GM18520 (cell line): ENCODE measurements around the gene HENMT1.
"Not testable (repeated sequence)": the region's sequence is repeated elsewhere in the genome, so short reads cannot be mapped to it uniquely, and the experiment has no call there.

Experiments
- ATAC-seq: cut with Tn5 transposase; IDR thresholded peaks from one replicate; pipeline ENCODE4 v1.9.1; 2021; ENCODE audit not compliant: unreplicated experiment

Gene HENMT1

DNA sequence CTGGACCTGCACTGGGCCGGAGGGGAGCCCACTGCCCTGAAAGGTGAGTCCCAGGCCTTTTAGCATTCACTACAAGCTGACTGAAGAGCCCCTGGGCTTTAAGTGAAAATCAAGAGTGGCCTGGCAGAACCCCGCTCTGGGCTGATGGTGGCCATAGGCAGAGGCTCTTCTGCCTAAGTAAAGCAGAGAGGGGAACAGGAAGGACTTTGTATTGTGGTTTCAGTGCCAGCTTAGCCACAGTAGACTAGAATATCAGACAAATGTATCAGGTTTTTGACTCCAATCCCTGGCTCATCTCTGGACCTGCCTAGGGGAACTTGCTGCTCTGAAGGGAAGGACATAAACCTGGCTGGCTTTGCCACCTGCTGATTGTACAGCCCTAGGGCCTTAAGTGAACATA is 10.2 kb upstream of the HENMT1 start:
- no peak for ATAC-seq

DNA sequence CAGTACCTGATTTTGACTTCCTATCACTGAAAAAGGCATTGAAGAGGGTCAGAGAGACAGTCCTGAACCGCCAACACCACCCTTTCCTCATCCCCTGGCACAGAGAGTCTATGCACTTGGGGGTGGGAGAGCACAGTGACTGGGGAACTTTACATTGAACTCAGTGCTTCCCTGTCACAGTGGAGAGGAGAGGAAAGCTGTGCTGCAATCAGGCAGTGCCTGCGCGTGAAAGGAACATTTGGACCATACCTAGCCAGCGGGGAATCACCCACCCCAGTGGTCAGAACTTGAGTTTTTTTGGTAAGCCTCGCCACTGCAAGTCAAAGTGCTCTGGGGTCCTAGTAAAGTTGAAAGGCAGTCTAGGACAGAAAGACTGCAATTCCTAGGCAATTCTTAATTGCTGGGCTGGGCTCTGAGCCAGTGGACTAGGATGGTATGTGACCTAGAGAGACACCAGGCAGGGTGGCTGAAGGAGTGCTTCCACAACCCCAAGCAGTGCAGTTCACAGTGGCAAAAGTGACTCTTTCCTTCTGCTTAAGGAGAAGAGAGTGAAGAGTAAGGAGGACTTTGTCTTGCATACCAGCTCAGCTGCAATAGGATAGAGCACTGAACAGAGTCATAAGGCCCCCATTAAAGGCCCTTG is 9.4 kb upstream of the HENMT1 start:
- ATAC-seq = no peak

GRCh38 chr1:108669679-108670078 is 8.8 kb upstream of the HENMT1 start:
- ATAC-seq = no peak

DNA sequence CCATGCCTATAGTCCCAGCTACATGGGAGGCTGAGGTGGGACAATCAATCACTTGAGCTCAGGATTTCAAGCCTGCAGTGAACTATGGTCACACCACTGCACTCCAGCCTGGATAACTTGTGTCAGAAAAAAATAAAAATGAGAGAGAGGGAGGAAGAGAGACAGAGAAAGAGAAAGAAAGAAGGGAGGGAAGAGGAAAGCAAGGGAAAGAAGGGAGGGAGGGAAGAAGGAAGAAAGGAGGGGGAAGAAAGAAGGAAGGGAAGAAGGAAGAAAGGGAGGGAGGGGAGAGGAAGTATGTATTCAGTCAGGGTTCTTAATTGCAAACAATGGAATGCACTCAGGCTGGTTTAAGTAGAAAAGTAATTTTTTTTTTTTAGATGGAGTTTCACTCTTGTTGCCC is 7.9 kb upstream of the HENMT1 start:
- no peak for ATAC-seq

DNA sequence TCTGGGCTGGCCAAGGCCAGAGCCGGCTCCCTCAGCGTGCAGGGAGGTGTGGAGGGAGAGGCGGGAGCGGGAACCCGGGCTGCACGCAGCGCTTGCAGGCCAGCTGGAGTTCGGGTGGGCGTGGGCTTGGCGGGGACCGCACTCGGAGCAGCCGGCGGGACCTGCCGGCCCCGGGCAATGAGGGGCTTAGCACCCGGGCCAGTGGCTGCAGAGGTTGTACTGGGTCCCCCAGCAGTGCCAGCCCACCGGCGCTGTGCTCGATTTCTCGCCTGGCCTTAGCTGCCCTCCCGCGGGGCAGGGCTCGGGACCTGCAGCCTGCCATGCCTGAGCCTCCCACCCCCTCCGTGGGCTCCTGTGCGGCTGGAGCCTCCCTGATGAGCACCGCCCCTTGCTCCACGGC is 6.5 kb upstream of the HENMT1 start:
- ATAC-seq = not testable (repeated sequence)

DNA sequence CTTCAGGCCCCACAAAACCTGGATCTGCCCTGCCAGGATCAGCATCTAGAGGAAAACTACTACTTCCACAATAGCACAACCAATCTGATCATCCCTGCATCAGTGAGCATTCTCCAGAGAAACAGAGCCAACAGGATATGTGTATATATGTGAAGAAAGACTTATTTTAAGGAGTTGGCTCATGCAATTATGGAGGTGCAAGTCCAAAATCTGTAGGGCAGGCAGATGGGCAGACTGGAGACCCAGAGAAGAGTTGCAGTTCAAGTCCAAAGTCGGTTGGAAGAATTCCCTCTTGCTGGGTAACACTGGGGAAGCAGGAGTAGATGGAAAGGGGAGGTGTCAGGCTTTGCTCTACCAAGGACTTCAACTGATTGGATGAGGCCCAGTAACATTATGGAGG is 4.9 kb upstream of the HENMT1 start:
- ATAC-seq = no peak

DNA sequence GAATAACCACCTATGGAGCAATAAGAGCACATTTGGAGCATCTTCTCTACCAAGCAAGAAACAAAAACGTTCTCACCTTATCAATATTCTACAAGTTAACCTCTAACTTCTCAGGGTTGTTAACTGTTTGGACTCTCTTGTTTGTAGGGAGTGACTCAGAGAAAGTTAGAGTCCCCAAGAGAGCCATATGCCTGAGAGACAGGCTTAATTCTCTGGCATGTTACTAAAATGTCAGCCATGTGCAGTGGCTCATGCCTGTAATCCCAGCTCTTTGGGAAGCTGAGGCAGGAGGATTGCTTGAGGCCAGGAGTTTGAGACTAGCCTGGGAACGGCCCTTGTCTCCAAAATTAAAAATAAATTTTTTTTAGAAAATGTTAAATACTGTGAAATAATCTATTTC is 4.2 kb upstream of the HENMT1 start:
- ATAC-seq = no peak

DNA sequence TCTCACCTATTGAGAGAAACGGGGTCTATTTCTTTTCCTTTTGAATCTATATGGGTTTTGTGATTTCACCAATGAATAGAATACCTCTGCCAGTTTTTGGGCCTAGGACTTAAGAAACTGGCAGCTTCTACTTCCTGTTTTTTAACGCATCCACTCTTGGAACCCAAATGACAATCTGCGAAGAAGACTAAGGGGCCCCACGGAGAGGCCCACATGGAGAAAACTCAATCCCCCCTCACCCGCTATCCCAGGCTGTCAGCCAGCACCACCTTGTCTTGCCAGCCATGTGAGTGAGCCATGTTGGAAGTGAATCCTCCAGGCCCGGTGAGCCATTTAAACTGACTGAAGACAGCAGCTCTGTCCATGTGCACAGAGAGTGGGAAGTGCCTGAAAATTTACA is 3.6 kb upstream of the HENMT1 start:
- ATAC-seq = no peak

DNA sequence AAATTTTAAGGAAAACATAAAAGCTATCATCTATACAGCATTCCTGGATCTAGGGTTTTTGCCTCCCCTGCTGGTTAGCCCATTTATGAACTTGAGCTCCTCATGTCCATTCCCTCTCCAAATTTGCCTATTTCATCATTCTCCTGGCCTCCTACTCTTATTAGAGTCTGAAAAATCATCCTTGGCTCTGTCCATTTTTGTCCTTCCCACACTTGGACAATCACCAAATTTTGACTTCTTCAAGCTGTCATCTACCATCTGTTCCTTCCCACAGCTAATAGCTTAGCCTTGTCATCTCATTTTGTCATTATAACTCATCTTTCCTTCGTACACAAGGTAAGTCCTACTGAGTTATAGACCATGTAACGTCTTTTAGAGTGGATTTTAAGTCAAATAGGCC is 2.2 kb upstream of the HENMT1 start:
- no peak for ATAC-seq

DNA sequence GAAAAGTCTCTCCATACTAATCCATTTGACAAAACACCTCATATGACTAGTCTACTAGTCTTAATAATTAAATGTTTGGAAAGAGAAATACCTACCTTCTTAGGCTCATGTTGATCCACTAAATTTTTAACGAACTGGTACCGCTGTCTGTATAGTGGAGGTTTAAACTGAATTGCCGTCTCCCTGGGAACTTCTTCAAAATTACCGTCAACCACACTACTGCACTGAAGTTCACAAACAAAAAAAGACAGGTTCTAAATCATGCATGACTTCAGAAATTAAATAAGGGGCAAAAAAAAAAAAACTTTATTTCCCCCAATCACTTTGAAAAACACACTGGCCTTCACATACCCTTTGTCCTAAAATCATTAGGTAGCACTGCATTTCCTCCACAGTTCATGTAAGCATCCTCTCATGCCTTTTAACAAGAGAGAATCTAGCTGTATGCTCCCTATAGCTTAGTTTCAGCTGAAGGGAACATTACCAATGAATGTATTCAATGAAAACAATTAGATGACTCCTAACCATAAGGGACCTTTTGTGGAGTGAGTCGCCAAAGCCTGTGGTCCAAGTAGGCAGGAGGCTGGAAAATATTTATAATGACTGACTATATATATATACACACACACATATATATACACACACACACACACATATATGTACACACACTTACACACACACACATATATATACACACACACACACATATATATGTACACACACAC is 3.4 kb downstream of the HENMT1 start:
- no peak for ATAC-seq

GRCh38 chr1:108653431-108654105 is 7.3 kb downstream of the HENMT1 start:
- no peak for ATAC-seq

GRCh38 chr1:108646648-108647269 is 14.1 kb downstream of the HENMT1 start:
- no peak for ATAC-seq

DNA sequence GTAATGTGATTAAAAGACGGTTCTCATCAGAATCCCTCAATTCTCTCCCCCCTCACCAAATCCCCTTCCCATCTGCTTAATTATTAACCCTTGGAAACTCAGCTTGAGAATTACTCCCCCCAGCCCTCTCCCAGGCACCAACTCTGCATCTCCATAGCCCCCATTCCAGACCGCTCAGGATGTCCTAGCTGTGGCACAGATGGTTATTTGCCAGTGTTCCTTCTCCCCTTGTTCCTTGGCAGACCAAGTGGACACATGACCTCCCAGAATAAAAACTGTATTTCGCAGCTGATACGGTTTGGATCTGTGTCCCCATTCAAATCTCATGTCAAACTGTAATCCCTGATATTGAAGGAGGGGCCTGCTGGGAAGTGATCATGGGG is 14.6 kb downstream of the HENMT1 start:
- no peak for ATAC-seq

- ATAC-seq = no peak
These were observed 15.2 kb downstream of the HENMT1 start for GRCh38 chr1:108645564-108646184.

DNA sequence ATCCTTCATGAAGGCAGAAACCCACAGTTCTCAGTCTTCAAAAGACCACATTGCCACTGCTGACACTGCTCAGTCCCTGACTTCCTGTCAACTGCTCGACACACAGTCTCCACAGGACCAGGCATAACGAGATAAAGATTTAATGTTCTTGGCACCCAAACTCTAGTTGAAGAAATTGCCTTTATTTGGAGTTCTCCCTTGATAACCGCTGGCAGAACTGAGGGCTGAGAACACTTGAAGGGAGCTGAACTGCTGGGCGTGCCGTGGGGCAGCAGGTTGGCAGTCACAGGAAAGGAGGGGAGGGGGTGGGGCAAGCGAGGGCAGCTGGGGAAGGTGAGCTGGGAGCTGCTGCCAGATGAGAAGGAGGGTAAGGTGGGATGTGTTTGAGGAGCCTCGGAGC is 15.9 kb downstream of the HENMT1 start:
- no peak for ATAC-seq

- no peak for ATAC-seq
These were observed 17.2 kb downstream of the HENMT1 start for GRCh38 chr1:108643492-108644335.

- not testable (repeated sequence) for ATAC-seq
These were observed 20.0 kb downstream of the HENMT1 start for GRCh38 chr1:108640863-108641262.

- no peak for ATAC-seq
These were observed 20.9 kb downstream of the HENMT1 start for GRCh38 chr1:108639899-108640560.

DNA sequence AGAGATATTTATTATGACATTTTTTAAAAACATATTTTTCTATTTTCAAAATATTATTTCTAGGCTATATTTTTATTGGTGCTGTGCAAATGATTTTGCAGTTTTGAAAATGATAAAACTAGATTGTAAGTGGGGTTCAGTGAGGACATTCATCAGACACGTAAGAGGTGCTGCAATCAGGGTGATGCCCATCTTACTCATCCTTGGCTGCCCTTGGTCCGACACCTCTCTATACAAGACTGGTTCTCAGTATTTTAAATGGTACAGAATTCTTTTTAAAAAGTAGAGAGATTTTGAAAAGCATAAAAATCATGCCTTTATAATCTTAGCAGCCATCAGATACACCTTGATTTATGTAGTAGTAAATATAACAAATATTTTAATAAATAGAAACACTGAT is 24.0 kb downstream of the HENMT1 start:
- ATAC-seq = no peak

GRCh38 chr1:108634521-108634920 is 26.4 kb downstream of the HENMT1 start:
- no peak for ATAC-seq
